T-helper 9 cell (primary cell): ENCODE results near the gene METTL15.
"Not testable (repeated sequence)": the region's sequence is repeated elsewhere in the genome, so short reads cannot be mapped to it uniquely, and the experiment has no call there.

ENCODE experiments used
- DNase-seq: peaks from one replicate; pipeline ENCODE4 v3.0.0-alpha.2; 2020

METTL15 gene

DNA sequence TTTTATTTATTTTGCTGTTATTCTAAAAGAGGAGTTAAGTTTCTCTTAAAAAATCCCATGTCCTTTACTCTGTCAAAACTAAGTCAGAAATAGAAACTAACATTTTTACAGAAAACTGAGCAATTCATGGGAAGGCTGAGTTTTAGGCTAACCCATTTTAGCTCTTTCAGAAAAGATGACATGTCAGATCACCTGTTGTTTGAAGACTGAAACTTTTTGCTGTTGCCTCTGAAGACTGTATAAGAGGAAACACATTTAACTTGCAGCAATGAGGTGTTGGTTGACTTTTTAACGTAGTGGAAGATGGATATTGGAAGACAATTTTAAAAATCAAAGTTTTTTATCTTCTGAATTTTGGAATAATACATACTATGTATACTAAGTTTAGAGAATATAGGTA is 115.4 kb downstream of the METTL15 start:
- no peak for DNase-seq

DNA sequence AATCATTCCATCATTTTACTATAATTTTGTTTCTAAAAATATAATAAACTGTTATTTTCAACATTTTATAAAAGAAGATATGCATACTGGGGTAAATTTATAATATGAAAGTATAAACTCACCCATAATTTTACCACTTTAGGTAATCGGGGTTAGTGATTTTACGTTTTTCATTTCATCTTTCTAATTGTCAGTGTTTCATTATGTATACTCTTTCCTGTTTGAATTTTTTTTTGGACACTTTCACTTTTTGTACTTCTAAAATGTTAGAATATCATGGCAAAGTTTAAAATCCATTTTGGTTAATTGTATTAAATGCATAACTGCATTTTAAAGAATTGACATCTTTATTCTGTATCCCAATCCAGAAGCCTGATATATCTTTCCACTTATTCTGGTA is 115.8 kb downstream of the METTL15 start:
- no peak for DNase-seq

DNA sequence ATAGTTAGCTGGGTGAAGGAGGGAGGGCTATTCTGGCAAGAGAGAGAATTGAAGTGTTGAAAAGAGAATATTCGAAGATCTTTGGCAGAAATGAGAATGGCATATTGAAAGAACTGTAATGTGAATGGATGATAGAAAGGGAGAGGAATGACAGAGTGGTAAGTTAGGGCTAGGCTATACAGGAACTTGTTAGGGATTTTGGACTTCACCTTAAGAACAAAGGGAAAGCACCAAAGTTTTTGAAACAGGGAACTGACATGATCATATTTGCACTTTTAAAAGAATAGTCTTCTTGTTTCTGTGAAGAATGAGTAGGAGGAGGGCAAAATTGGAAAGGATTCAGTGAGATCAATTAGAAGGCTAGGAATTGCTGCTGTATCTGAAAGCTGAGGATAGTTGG is 119.3 kb downstream of the METTL15 start:
- DNase-seq = no peak

DNA sequence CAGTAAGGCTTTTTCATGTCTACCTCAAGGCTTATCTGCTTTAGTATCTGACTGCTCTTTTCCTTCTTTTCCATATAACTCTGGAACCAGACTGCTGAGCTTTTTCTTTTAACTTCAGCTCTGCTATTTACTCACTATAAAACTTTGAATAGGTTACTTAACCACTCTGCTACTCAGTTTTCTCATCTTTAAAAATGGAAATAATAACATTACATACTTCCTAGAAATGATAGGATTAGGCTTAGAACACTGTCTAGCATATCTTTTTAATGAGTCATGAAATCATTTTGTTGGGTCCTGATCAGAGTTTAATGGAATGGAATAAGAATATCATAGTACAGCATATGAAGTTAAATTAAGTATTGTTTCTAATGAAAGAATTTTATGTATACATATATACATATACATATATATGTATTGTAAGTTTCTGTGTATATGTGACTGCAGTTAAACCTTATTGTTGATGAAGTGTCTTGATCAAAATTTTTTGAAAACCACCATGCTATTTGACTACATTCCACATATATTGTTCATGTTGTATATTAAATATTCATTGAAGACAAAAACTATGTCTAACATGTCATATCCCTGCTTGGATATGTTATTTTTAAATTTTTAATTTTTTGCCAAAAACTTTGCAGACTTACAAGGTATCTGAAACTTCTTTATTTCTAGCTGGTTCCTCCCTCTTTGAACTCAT is 120.2 kb downstream of the METTL15 start:
- DNase-seq = no peak

DNA sequence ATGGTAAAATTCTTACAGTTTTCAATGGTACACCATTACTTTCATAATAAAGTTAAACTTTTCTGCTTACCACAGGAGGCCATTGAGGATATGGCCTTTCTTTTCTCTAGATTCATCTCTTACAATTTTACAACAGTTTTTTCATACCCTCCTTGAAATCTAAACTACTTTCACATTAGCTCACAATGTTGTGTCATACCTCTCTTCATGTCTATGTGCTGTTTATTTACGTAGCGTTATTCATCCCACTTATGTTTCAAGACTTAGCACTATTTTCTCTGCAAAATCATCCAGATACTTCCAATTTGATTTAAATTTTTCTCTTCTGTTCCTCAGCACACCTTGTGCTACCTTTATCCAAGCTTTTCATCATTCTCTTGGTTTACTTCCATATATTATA is 123.3 kb downstream of the METTL15 start:
- DNase-seq = no peak

DNA sequence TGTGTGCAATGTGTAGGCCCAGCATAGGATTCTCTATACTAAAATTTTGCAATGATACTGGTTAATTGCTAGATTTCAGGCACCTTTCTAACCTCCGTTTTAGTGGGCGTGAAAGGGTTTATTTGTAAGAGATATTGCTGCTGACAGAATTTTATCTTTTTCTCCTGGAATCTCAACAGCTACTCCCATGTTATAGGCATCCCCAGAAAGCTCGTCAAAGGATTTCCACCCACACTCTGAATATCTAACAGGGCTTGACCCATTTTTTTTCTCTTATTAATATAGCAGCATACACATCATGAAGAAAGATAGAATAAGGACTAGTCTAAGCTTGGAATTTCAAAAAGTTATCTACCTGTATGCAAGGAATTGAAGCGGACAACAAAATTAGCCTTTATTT is 124.5 kb downstream of the METTL15 start:
- no peak for DNase-seq

DNA sequence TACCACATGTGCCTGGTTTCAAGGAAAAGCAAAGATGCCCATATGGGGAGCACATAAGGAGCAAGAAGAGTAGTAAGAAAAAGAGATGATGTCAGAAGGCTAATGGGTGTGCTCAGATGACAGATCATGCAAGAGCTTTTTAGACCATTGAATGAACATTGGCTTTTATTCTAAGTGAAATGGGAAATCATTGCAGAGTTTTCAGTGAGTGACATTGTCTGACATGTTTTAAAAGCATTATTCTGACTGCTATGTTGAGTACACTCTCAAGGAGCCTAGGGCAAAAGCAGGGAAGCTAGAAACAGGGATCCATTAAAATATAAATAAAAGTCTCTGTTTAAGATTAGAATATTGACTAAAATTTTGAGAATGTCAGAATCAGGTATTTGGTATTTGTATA is 133.6 kb downstream of the METTL15 start:
- no peak for DNase-seq

DNA sequence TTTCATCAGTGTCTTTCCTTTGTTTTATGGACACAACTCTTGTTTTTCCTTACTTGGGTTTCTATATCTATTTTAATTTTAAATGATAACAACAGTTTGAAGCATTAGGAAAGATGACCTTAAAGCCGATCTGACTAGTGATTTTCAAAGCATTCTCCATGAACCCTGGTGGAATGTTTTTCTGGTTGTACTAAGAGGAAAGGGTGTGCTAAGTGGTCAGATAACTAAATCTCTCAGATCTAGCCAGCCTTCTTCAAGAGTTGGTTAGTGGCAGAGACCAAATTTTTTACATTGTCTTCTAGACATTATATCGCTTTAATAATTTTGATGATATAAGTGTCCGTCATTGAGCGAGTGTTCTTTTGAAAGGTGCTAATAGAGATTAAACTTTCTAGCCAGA is 134.4 kb downstream of the METTL15 start:
- DNase-seq = no peak

DNA sequence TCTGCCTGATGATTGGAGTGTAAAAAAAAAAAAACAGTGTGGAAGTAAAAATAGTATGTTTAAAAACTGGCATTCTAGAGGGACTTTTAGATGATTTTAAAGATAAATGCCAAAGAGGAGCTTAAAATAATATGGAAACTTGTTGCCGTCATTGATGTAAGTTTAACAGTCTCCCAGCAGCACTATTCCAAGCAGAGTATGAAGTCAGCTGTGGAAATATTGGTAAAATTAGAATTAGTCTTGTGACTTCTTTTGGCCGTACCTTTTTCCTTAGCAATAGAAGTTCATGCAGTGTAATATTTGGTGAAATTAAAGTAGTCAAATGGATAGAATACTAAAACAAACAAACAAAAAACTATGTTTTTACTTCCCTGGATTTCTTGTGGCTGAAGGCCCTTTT is 134.9 kb downstream of the METTL15 start:
- DNase-seq = no peak

DNA sequence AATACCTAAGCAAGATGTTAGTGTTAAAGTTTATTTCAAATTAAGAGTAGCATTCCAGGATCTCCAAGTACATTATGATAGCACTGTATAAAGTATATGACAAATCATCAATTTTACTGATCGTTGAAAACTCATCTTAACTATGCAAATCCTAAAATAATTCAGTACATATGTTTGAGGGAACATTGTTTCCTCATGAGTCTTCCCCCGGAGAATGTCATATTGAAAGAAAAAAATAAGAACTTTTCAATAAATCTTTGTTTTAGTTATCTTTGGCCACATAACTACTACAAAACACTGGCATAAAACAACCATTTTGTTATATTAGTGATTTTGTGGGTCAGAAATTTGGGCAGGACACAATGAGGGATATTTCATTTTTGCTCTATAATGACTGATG is 135.4 kb downstream of the METTL15 start:
- DNase-seq = no peak

DNA sequence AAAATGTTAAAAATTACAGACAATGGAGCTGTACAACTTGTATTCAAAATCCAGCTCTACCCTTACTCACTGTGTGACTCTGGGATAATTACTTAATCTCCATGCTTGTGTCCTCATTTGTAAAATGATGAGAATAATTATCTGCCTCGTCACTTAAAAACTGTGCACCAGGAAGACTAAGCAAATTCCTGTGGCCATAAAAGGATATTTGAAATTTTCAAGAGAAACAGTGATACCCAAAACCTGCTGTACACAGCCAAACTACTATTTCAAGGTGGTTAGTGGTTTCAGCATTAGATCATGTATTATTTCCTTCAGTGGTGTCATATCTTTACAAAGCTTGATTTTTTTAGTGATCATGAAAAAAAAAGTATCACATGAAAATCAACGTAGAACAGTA is 136.9 kb downstream of the METTL15 start:
- DNase-seq = no peak

DNA sequence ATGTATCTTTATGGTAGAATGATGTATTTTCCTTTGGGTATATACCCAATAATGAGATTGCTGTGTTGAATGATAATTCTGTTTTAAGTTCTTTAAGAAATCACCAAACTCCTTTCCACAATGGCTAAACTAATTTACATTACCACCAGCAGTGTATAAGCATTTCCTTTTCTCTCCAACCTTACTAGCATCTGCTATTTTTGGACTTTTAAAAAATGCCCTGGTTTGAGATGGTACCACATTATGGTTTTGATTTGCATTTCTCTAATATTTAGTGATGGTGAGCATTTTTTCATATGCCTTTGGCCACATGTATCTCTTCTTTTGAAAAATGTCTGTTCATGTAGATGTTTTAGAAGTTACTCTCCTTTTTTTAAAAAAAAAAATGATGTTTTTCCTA is 142.0 kb downstream of the METTL15 start:
- DNase-seq = no peak

DNA sequence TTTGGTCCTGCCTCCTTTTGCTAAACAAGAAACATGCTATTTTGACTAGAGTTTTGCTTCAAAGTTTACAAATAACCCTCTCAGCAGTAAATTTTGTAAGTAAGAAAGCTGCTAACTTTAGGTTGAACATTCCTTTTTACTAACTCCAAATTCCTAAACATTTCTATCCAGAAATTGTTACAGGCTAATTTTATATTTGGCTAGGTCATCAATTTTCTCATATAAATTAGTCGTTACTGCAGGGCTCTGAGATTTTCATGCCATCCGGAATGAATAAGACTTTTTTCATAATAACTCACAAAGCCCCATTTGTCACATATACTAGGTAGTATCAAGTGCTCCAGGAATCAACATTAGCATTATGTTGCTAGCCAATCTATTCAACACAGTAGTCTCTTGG is 143.1 kb downstream of the METTL15 start:
- no peak for DNase-seq

DNA sequence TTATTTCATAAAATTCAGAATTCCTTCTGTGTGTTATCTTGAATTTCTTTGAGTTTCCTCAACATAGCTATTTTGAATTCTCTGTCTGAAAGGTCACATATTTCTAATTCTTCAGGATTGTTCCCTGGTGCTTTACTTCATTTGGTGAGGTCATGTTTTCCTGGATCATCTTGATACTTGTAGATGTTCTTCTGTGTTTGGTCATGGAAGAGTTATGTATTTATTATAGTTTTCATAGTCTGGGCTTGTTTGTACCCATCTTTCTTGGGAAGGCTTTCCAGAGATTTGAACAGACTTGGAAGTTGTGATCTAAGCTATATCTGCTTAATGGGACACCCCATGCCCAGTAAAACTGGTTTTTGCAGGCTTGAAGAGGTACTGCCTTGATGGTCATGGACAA is 149.6 kb downstream of the METTL15 start:
- no peak for DNase-seq

DNA sequence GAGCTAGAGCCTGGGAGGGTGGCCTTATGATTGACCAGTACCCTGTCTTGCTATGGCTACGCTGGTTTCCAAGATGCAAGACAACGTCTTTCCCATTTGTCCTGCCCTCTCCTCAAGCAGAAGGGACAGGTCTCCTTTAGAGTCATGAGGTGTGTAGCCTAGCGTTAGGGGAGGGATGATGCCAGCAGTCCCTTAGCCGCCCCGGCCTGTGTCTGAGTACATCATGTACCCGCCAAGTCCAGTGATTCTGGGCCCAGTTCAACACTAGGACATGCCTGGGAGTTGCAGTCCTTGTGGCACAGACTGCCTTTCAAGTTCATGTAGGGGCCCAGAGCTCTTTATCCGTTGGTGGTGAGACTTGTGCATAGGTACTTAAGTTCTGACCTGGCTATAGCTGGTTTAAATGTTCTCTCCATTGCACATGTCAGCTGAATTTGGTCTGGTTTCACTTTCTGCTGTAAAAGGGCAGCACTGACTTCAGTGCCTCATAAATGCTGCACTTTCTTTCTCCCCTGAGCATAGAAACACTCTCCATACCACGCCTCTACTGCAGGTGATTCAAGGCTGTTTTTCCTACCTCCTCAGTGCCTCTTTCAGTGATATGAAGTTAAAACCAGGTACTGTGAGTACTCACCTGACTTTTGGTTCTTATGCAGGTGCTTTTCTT is 151.1 kb downstream of the METTL15 start:
- DNase-seq = no peak

DNA sequence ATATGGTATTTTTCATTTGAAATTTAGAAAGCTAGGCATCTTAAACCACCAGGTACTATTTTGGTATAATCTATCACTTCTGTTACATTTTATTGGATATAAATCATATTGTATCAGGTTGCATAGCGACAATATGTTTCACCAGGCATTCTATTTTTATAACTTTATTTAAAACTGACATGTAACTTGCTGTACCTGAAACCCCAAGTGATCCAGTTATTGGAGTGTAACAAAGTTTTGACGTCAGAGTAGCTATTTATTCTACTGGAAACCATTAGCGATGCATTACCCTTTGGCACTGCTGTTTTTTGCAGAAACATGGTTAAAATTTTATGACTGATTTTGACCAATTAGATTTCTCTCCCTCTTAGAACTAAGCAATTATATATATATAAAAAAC is 160.7 kb downstream of the METTL15 start:
- no peak for DNase-seq

DNA sequence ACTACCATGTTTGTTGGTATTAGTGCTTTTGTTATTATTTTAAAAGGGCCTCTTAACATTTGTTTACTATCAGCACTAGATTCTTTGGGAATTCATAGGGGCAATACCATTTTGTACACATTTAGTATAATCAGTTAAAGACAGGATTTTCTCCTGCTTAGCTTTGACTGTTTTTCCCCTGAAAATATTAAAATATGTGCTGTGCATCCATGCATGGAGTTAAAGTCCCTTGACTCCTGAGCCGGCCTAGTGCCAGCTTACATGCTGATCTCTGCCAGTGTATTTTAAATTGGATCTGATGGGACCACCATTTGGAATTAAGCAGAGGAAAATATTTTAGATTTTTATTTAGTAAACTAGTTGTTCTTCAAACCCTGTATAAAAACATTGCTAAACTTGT is 161.4 kb downstream of the METTL15 start:
- no peak for DNase-seq

DNA sequence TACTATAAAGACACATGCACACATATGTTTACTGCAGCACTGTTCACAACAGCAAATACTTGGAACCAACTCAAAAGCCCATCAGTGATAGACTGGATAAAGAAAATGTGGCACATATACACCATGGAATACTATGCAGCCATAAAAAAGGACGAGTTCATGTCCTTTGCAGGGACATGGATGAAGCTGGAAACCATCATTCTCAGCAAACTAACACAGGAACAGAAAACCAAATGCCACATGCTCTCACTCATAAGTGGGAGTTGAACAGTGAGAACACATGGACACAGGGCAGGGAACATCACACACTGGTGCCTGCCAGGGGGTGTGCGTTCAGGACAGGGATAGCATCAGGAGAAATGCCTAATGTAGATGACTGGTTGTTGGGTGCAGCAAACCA is 164.1 kb downstream of the METTL15 start:
- not testable (repeated sequence) for DNase-seq

DNA sequence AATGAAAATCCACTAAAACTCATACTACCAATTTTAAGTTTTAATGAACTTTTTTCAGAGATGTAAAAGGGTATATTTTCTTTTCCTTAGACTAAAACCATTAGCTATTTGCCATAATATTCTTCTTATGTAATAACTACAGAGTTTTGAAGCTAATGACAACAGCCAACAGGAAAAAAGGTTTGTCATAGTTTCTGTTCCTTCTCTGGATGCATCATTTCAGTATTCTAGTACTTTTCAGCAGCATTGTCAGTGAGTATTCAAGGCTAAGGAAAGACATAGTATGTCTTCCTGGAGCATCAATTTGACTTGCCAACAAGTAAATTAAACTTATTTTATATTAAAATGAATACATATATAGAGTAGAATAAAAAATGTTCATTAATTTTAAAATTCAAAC is 166.0 kb downstream of the METTL15 start:
- no peak for DNase-seq

DNA sequence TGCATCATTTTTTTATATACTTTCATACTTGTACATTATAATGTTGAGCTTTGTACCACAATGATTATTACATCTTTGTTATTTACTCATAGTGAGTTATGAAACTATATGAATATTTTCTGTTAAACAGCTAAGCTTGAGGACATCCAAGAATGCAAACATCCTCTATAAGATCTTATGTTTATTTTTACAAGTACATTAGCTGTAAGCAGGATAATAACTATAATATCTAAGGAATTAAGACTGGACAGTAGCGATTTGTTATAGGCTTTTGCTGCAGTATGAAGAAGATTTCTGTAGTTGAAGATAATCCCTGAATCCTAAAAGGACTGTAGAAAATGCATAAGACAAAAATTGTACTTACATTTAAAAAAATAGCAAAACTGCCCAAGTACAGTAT is 176.0 kb downstream of the METTL15 start:
- no peak for DNase-seq

DNA sequence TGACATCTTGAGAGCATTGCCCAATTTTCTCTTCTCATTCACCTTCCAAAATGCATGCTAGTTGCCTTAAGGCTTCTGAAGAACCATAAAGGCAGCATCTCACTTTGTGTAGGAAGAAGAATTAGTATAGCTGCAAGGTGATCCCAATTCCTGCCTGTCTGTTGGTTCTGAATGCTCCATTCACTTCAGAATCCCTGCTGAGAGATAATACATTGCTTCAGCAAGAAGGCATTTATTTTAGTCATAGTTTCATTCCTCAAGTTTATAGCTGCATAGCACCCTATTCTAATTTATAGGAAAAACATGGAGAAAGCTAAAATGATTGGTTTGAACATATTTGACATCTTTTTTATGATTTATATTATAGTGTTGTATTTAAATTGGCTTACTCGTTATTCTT is 181.3 kb downstream of the METTL15 start:
- DNase-seq = no peak

DNA sequence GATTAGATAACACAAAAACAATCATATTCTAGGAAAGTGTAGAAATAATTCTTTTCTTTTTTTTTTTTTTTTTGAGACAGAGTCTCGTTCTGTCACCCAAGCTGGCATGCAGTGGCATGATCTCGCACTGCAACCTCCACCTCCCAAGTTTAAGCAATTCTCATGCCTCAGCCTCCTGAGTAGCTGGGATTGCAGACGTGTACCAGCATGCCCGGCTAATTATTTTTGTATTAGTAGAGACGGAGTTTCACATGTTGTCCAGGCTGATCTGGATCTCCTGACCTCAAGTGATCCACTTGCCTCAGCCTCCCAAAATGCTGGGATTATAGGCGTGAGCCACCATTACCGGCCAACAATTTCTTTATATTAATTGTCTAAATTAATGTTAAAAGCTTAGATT is 182.8 kb downstream of the METTL15 start:
- DNase-seq = not testable (repeated sequence)

DNA sequence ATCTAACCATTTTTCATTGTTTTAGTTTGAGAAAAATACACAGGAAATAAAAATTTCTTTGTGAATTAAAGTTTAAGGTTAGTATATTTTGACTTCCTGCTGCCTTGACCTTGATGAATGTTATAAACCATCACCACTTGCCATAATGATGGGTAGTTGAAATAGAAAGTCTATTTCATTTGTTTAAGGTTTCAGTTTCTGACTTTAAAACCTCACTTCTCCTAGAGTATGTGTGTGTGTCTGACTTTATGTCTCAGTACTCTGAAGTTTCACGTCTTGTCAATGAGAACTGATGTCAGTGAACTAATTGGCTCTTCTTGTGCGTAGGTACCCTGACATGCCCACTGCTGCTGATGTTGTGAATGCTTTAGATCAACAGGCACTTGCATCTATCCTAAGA is 188.2 kb downstream of the METTL15 start:
- DNase-seq = no peak

DNA sequence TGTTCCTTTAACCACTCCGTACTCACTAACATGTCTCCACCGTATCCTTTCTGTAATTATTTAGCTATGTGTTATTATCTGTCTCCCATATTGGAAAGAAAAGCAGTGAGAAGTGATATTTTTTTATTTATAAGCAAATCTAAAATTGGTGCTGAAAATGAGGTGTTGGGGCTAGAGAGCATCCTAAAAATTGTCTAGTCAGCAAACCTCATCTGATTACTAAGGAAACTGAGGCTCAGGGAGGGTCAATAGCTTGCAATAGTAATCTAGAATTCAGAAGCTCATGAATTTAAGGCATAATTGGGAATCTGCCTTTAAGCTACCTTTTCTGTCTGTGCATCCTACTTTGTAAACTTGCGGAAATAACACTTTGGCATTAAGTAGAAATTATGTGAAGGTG is 190.0 kb downstream of the METTL15 start:
- DNase-seq = no peak
